RWPE2 (cell line): Measurements from ENCODE around the gene ADRB1.

Experiments
- ATAC-seq: fragments of 200-7000 bp; cut with Tn5 transposase; 3 replicates; pipeline ENCODE4 v1.9.1; 2021; ENCODE audit warnings: low read depth
- DNase-seq: peaks from one replicate; pipeline ENCODE4 v3.0.0-alpha.2; 2020; ENCODE audit warnings: low spot score
- H3K27ac ChIP-seq: fragments of 450-650 bp; 2 replicates; pipeline ENCODE4 v1.5.1; 2017; ENCODE audit warnings: mild to moderate bottlenecking; ENCODE audit not compliant: poor library complexity, severe bottlenecking
- H3K27me3 ChIP-seq: fragments of 250-450 bp; sonication (Bioruptor Pico); 2 replicates; pipeline ENCODE4 v1.5.1; 2021; ENCODE audit warnings: mild to moderate bottlenecking, moderate library complexity; ENCODE audit not compliant: insufficient read depth, poor library complexity, severe bottlenecking
- H3K36me3 ChIP-seq: fragments of 250-450 bp; sonication (Bioruptor Pico); 2 replicates; pipeline ENCODE4 v1.5.1; 2020; ENCODE audit warnings: low read depth, mild to moderate bottlenecking, moderate library complexity
- H3K4me1 ChIP-seq: fragments of 250-450 bp; sonication (Bioruptor Pico); 2 replicates; pipeline ENCODE4 v1.5.1; 2021; ENCODE audit warnings: mild to moderate bottlenecking, moderate library complexity; ENCODE audit not compliant: insufficient read depth, poor library complexity, severe bottlenecking
- H3K4me3 ChIP-seq: fragments of 250-450 bp; sonication (Bioruptor Pico); 2 replicates; pipeline ENCODE4 v1.5.1; 2021; ENCODE audit warnings: mild to moderate bottlenecking, moderate library complexity; ENCODE audit not compliant: severe bottlenecking
- H3K9me3 ChIP-seq: fragments of 250-450 bp; sonication (Bioruptor Pico); 2 replicates; pipeline ENCODE4 v1.5.1; 2021; ENCODE audit warnings: mild to moderate bottlenecking, moderate library complexity; ENCODE audit not compliant: severe bottlenecking
- CTCF ChIP-seq: fragments of 450-650 bp; IDR thresholded peaks from one replicate; pipeline ENCODE4 v1.5.1; 2017; ENCODE audit warnings: mild to moderate bottlenecking, moderate library complexity; ENCODE audit not compliant: poor library complexity, severe bottlenecking

ADRB1 gene

GRCh38 chr10:114015708-114016107 lies 28.0 kb upstream of the ADRB1 start:
- H3K4me3 ChIP-seq: no peak overlapping the region
- no peaks in the 10 kb centered on the region for H3K36me3 ChIP-seq
- H3K9me3 ChIP-seq: no peaks in the 10 kb centered on the region
- ATAC-seq (no peak), DNase-seq (no peak)
- no peaks in the 10 kb centered on the region for H3K4me1 ChIP-seq
- H3K27ac ChIP-seq: no peak overlapping the region
- TF ChIP-seq CTCF: no peak
- no peaks in the 10 kb centered on the region for H3K27me3 ChIP-seq

GRCh38 chr10:114017271-114017670 lies 26.4 kb upstream of the ADRB1 start:
- no peaks in the 10 kb centered on the region for H3K27me3 ChIP-seq
- H3K27ac ChIP-seq: no peak overlapping the region
- no peak for DNase-seq
- H3K9me3 ChIP-seq: no peaks in the 10 kb centered on the region
- TF ChIP-seq CTCF: no peak
- ATAC-seq: no peak
- H3K4me1 ChIP-seq: no peaks in the 10 kb centered on the region
- H3K4me3 ChIP-seq: no peak overlapping the region
- no peaks in the 10 kb centered on the region for H3K36me3 ChIP-seq

- no peak overlapping the region for H3K4me3 ChIP-seq
- no peaks in the 10 kb centered on the region for H3K36me3 ChIP-seq
- DNase-seq: no peak
- no peak for TF ChIP-seq CTCF
- H3K9me3 ChIP-seq: no peaks in the 10 kb centered on the region
- no peaks in the 10 kb centered on the region for H3K4me1 ChIP-seq
- ATAC-seq: no peak
- no peaks in the 10 kb centered on the region for H3K27me3 ChIP-seq
- no peak overlapping the region for H3K27ac ChIP-seq
Observed at GRCh38 chr10:114017873-114018272, 25.8 kb upstream of the ADRB1 start.

- DNase-seq: no peak
- ATAC-seq: no peak
- H3K36me3 ChIP-seq: no peaks in the 10 kb centered on the region
- no peak overlapping the region for H3K4me3 ChIP-seq
- H3K27ac ChIP-seq: no peak overlapping the region
- H3K9me3 ChIP-seq: no peaks in the 10 kb centered on the region
- no peak for TF ChIP-seq CTCF
- H3K4me1 ChIP-seq: peaks cover 6% of the 10 kb centered on the region
- H3K27me3 ChIP-seq: no peaks in the 10 kb centered on the region
Observed at GRCh38 chr10:114019226-114019625, 24.4 kb upstream of the ADRB1 start.

- no peaks in the 10 kb centered on the region for H3K36me3 ChIP-seq
- no peaks in the 10 kb centered on the region for H3K9me3 ChIP-seq
- H3K27ac ChIP-seq: no peak overlapping the region
- no peak for ATAC-seq
- no peak for DNase-seq
- no peak overlapping the region for H3K4me3 ChIP-seq
- no peak for TF ChIP-seq CTCF
- H3K27me3 ChIP-seq: no peaks in the 10 kb centered on the region
- peaks cover 24% of the 10 kb centered on the region for H3K4me1 ChIP-seq
Observed at GRCh38 chr10:114021154-114021553, 22.5 kb upstream of the ADRB1 start.
